ENCODE measurements around the gene SEC14L2. TPM values are rescaled to one million over a fixed set of nuclear protein-coding genes. Genes with fewer than 3 reads are reported as not detected.

SEC14L2 gene
- total RNA-seq, 1 experiment from 2014 or later: 16.2 TPM

GRCh38 chr22:30474121-30474520 is 77.3 kb downstream of the SEC14L2 start:
- Histone ChIP-seq H3K27me3 (replicated peaks) (peaks cover 29% of the 10 kb centered on the region), H3K4me1 (replicated peaks) (no peaks in the 10 kb centered on the region), H3K27ac (no peak overlapping the region), H3K4me3 (no peak overlapping the region), H3K9me3 (replicated peaks) (no peaks in the 10 kb centered on the region), H3K36me3 (no peaks in the 10 kb centered on the region)
- no peak for DNase-seq (ENCODE audit: low read depth in 1 of 2, low spot score in 2 of 2)

Other genes starting within 250 kb of the SEC14L2 start
- gene LIF, start 150.3 kb upstream of the SEC14L2 start, total RNA-seq (2014; rRNA removed; shearing (Covaris generic)): 1.4 and 5.5 TPM in 2 replicates
- not detected in 2 replicates for gene OSM, start 130.2 kb upstream of the SEC14L2 start, total RNA-seq (2014; rRNA removed; shearing (Covaris generic))
- 9.1 and 10.8 TPM in 2 replicates for gene CASTOR1, start 107.5 kb upstream of the SEC14L2 start, total RNA-seq (2014; rRNA removed; shearing (Covaris generic))
- 17.4 and 18.1 TPM in 2 replicates for gene TBC1D10A, start 70.1 kb upstream of the SEC14L2 start, total RNA-seq (2014; rRNA removed; shearing (Covaris generic))
- gene SF3A1, start 40.1 kb upstream of the SEC14L2 start, total RNA-seq (2014; rRNA removed; shearing (Covaris generic)): 12.1 and 37.2 TPM in 2 replicates
- 1.9 and 4.5 TPM in 2 replicates for gene CCDC157, start 40.0 kb upstream of the SEC14L2 start, total RNA-seq (2014; rRNA removed; shearing (Covaris generic))
- gene RNF215, start 9.6 kb upstream of the SEC14L2 start, total RNA-seq (2014; rRNA removed; shearing (Covaris generic)): 9.2 and 9.5 TPM in 2 replicates
- 46.2 and 48.6 TPM in 2 replicates for gene MTFP1, start 28.8 kb downstream of the SEC14L2 start, total RNA-seq (2014; rRNA removed; shearing (Covaris generic))
- not detected in 2 replicates for gene SEC14L3, start 75.0 kb downstream of the SEC14L2 start, total RNA-seq (2014; rRNA removed; shearing (Covaris generic))
- not detected in 2 replicates for gene SEC14L4, start 108.7 kb downstream of the SEC14L2 start, total RNA-seq (2014; rRNA removed; shearing (Covaris generic))
- not detected in 2 replicates for gene SEC14L6, start 149.7 kb downstream of the SEC14L2 start, total RNA-seq (2014; rRNA removed; shearing (Covaris generic))
- not detected in 2 replicates for gene GAL3ST1, start 177.6 kb downstream of the SEC14L2 start, total RNA-seq (2014; rRNA removed; shearing (Covaris generic))
- gene PES1, start 194.9 kb downstream of the SEC14L2 start, total RNA-seq (2014; rRNA removed; shearing (Covaris generic)): 68.9 and 105 TPM in 2 replicates
- 4.5 and 5.8 TPM in 2 replicates for gene TCN2, start 210.2 kb downstream of the SEC14L2 start, total RNA-seq (2014; rRNA removed; shearing (Covaris generic))
- gene SLC35E4, start 238.8 kb downstream of the SEC14L2 start, total RNA-seq (2014; rRNA removed; shearing (Covaris generic)): 6.7 and 6.9 TPM in 2 replicates